ENCODE results near the gene GDF9.

Gene GDF9

GRCh38 chr5:132884548-132884947 lies 18.3 kb upstream of the GDF9 start:
- TF ChIP-seq CTCF (IDR thresholded peaks at IDR 0.05; ENCODE audit: extremely low read depth, missing control alignments) = no peak
- DNase-seq (ENCODE audit: low spot score) = no peak

- peak; percentile 43 for DNase-seq (ENCODE audit: low spot score)
- peak; percentile 49 for TF ChIP-seq CTCF (IDR thresholded peaks at IDR 0.05; ENCODE audit: extremely low read depth, missing control alignments)
These were observed 17.1 kb upstream of the GDF9 start for GRCh38 chr5:132883261-132883834.

- DNase-seq (ENCODE audit: low spot score) = no peak
- no peak for TF ChIP-seq CTCF (IDR thresholded peaks at IDR 0.05; ENCODE audit: extremely low read depth, missing control alignments)
These were observed 11.7 kb upstream of the GDF9 start for GRCh38 chr5:132877938-132878337.

DNA sequence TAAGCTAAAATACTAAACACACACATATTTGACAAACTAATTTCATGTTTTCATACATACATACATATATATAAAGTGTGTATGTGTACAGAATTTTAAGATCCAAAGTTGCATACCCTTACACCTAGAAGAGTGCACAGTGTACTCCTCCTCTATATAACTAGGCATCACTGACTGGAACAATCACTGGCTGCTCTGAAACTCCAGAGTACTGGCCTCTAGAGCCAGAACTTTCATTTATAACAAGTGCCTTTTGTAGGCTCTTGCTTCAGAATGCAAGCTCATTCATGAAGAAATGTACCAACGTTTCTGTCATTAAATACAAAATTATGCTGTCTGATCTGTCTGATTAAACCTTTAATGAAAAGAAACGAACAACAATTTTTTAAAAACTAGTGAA lies 11.2 kb upstream of the GDF9 start:
- DNase-seq (ENCODE audit: low spot score) = no peak
- TF ChIP-seq CTCF (IDR thresholded peaks at IDR 0.05; ENCODE audit: extremely low read depth, missing control alignments) = no peak

DNA sequence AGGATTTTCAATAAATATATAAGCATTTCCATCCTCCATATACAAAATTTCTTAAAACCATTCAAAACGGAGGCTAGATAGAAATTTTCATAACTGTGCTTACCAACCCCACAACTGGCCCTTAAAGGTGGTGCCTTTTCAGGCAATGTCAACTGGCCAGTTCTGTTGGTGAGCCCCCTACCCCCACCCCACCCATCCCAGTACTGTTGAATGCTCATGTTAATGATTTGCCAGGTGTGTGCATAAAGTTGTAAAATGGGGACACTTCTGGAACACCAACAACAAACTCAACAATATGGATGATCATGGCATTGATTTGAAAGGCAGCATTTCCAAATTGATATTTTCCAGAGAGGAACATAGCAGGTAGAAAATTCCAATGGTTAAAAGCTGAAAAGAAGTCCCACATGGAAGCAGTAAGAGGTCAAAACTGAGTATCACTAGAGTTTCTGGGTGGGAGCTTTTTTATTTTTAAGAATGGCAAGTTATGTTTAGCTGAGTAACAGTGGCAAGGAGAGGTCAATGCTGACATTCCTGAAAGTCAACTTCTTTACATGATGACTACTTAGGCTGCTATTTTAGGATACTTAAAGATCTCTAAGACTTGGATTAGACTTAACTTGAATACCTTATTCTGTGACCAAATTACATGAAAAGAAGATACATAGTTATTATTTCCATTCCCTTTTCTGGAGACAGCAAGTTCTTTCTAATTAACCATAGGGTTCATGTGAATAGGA lies 9.9 kb upstream of the GDF9 start:
- no peak for TF ChIP-seq CTCF (IDR thresholded peaks at IDR 0.05; ENCODE audit: extremely low read depth, missing control alignments)
- no peak for DNase-seq (ENCODE audit: low spot score)

- no peak for TF ChIP-seq CTCF (IDR thresholded peaks at IDR 0.05; ENCODE audit: extremely low read depth, missing control alignments)
- no peak for DNase-seq (ENCODE audit: low spot score)
These were observed 7.6 kb upstream of the GDF9 start for GRCh38 chr5:132873930-132874271.

DNA sequence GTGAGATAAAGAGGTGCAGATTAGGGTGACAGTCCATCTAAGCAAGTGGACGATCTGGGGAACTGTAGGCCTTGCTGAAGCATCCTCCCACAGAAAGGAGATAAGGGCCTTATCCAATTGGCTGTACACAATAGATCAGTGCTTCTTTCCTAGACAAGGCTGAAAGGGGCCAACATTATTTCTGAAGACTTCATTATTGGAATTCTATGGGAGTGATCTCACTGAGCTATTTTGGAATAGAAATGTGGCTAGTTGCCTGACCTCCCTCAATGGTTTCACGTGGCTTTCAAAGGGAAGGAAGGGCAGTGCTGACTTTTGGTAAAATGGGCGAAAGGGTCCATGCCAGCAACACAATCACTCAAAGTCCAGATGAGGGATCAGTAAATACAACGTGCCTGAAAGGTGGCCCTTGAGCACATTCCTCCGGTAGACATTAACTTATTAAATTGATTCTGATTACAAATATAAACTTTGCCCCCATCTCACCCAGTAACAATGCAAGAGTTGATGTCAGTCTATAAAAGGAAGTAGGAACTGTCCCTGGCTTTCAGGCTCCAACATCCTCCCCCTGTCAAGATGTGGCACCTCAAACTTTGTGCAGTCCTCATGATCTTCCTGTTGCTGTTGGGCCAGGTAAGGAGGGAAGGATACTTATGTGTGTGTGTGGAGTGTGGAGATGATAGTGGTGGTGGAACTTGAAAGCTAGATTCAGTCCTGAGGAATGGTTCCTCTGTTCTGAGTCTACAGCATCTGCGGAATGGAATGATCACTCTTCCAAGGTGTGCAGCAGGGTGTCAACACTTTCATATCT lies 7.1 kb upstream of the GDF9 start, which contains the start of gene LEAP2:
Gene LEAP2 (plus strand): TSS at position 550 of the 811 bp plus-strand sequence. CDS start 27 bp downstream, at position 577.
- DNase-seq (ENCODE audit: low spot score) = no peak
- no peak for TF ChIP-seq CTCF (IDR thresholded peaks at IDR 0.05; ENCODE audit: extremely low read depth, missing control alignments)

All from GM20000 (cell line).